HL-60 (cell line): ENCODE results near the gene CCL13.

Source experiments
- GABPA ChIP-seq: IDR thresholded peaks from 2 replicates; pipeline ENCODE4 v1.6.1; 2012; ENCODE audit warnings: low read depth
- POLR2AphosphoS5 ChIP-seq: IDR thresholded peaks from 2 replicates; pipeline ENCODE4 v1.6.1; 2012; ENCODE audit warnings: low read depth
- REST ChIP-seq: IDR thresholded peaks from 2 replicates; pipeline ENCODE4 v1.6.1; 2012; ENCODE audit warnings: low read depth; ENCODE audit not compliant: insufficient replicate concordance
- SPI1 ChIP-seq: IDR thresholded peaks from 2 replicates; pipeline ENCODE4 v1.6.1; 2012; ENCODE audit warnings: low read depth, mild to moderate bottlenecking, borderline replicate concordance
- TF ChIP-seq, protein P1 (sequence below): IDR thresholded peaks from one replicate; pipeline ENCODE4 v1.5.1; 2011; ENCODE audit warnings: low read length, control low read depth, inconsistent platforms; ENCODE audit not compliant: insufficient read depth

- TF ChIP-seq POLR2AphosphoS5 (no peak), REST (no peak), GABPA (no peak), SPI1 (no peak)
- TF ChIP-seq, protein P1, sequence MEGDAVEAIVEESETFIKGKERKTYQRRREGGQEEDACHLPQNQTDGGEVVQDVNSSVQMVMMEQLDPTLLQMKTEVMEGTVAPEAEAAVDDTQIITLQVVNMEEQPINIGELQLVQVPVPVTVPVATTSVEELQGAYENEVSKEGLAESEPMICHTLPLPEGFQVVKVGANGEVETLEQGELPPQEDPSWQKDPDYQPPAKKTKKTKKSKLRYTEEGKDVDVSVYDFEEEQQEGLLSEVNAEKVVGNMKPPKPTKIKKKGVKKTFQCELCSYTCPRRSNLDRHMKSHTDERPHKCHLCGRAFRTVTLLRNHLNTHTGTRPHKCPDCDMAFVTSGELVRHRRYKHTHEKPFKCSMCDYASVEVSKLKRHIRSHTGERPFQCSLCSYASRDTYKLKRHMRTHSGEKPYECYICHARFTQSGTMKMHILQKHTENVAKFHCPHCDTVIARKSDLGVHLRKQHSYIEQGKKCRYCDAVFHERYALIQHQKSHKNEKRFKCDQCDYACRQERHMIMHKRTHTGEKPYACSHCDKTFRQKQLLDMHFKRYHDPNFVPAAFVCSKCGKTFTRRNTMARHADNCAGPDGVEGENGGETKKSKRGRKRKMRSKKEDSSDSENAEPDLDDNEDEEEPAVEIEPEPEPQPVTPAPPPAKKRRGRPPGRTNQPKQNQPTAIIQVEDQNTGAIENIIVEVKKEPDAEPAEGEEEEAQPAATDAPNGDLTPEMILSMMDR, result no peak
Measured at GRCh38 chr17:34354637-34355036, 1.6 kb upstream of the CCL13 start.
